Measurements from ENCODE around the gene KIF18B. TPM values are rescaled to one million over a fixed set of nuclear protein-coding genes. Genes with fewer than 3 reads are reported as not detected.

The KIF18B gene
- 10 to 100 TPM; 33.0 to 48.1 TPM for total RNA-seq

GRCh38 chr17:44947461-44948314 lies at the start of gene KIF18B:
KIF18B (minus strand) TSS chr17:44947773; CDS start chr17:44936344, 11,429 bp downstream.
- Mint-ChIP-seq H3K36me3 (ENCODE audit: insufficient read depth in 2 of 2) (peaks cover 5 to 19% of the 10 kb centered on the region in 2 donors), H3K27me3 (ENCODE audit: low read depth) (no peaks in the 10 kb centered on the region), H3K4me1 (ENCODE audit: low read depth) (peaks cover 32% of the 10 kb centered on the region), H3K4me3 (peak within 1 kb of the TSS; percentile 94 to 95), H3K27ac (peak within 1 kb of the TSS; percentile 72), H3K9me3 (no peaks in the 10 kb centered on the region)
- DNase-seq, result peak; percentile 92 to 94
- peak; percentile 98 for ATAC-seq (replicated peaks in 1 of 2)

DNA sequence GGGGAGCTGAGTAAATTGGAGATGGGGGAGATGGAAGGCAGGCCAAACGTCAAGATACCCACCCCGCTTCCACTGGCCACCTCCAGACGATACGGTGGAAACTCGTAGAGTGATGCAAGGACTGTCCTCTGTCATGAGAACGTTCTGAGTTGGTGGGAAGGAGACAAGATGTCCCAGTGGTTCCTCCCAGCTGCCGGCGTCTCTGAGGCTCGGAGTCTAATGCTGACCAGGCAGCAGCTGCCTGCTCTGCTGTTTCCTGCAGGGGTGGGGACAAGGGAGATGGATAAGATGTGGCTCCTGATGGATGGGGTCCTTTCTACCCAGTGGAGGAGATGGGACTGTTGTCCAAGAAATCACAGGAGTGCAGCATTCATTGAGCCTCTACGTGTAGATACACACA lies 48.7 kb upstream of the KIF18B start:
- DNase-seq (no peak), ATAC-seq (replicated peaks in 1 of 2) (no peak)
- Mint-ChIP-seq H3K9me3 (no peaks in the 10 kb centered on the region), H3K4me1 (ENCODE audit: low read depth) (no peaks in the 10 kb centered on the region), H3K36me3 (ENCODE audit: insufficient read depth in 2 of 2) (peaks cover 0 to 1% of the 10 kb centered on the region in 2 donors), H3K27me3 (ENCODE audit: low read depth) (peaks cover 8% of the 10 kb centered on the region), H3K27ac (no peak overlapping the region), H3K4me3 (no peak overlapping the region)

- Mint-ChIP-seq H3K36me3 (ENCODE audit: insufficient read depth in 2 of 2) (peaks cover 0 to 1% of the 10 kb centered on the region in 2 donors), H3K27ac (no peak overlapping the region), H3K9me3 (no peaks in the 10 kb centered on the region), H3K27me3 (ENCODE audit: low read depth) (peaks cover 9% of the 10 kb centered on the region), H3K4me1 (ENCODE audit: low read depth) (no peaks in the 10 kb centered on the region), H3K4me3 (no peak overlapping the region)
- DNase-seq, result no peak
- ATAC-seq (replicated peaks in 1 of 2), result no peak
Measured at GRCh38 chr17:44995436-44996001, 47.9 kb upstream of the KIF18B start.

GRCh38 chr17:44992242-44992939 lies 44.8 kb upstream of the KIF18B start:
- no peak overlapping the region for H3K4me3 Mint-ChIP-seq
- no peaks in the 10 kb centered on the region for H3K36me3 Mint-ChIP-seq (ENCODE audit: insufficient read depth in 2 of 2)
- peaks cover 36% of the 10 kb centered on the region for H3K27me3 Mint-ChIP-seq (ENCODE audit: low read depth)
- H3K9me3 Mint-ChIP-seq, result no peaks in the 10 kb centered on the region
- peaks cover 5% of the 10 kb centered on the region for H3K4me1 Mint-ChIP-seq (ENCODE audit: low read depth)
- DNase-seq, result no peak
- ATAC-seq (replicated peaks in 1 of 2), result no peak
- H3K27ac Mint-ChIP-seq, result no peak overlapping the region

GRCh38 chr17:44990994-44991393 lies 43.4 kb upstream of the KIF18B start:
- Mint-ChIP-seq H3K27me3 (ENCODE audit: low read depth) (peaks cover 41% of the 10 kb centered on the region), H3K4me3 (no peak overlapping the region), H3K4me1 (ENCODE audit: low read depth) (peaks cover 11% of the 10 kb centered on the region), H3K27ac (no peak overlapping the region), H3K36me3 (ENCODE audit: insufficient read depth in 2 of 2) (no peaks in the 10 kb centered on the region), H3K9me3 (no peaks in the 10 kb centered on the region)
- ATAC-seq (replicated peaks in 1 of 2), result no peak
- no peak for DNase-seq

GRCh38 chr17:44989552-44990138 lies 42.1 kb upstream of the KIF18B start:
- no peak overlapping the region for H3K4me3 Mint-ChIP-seq
- DNase-seq (no peak), ATAC-seq (replicated peaks in 1 of 2) (no peak)
- no peaks in the 10 kb centered on the region for H3K9me3 Mint-ChIP-seq
- peaks cover 11% of the 10 kb centered on the region for H3K4me1 Mint-ChIP-seq (ENCODE audit: low read depth)
- H3K36me3 Mint-ChIP-seq (ENCODE audit: insufficient read depth in 2 of 2), result no peaks in the 10 kb centered on the region
- no peak overlapping the region for H3K27ac Mint-ChIP-seq
- H3K27me3 Mint-ChIP-seq (ENCODE audit: low read depth), result peaks cover 52% of the 10 kb centered on the region

GRCh38 chr17:44988044-44988942 lies 40.7 kb upstream of the KIF18B start:
- Mint-ChIP-seq H3K27me3 (ENCODE audit: low read depth) (peaks cover 52% of the 10 kb centered on the region), H3K4me1 (ENCODE audit: low read depth) (peaks cover 11% of the 10 kb centered on the region), H3K4me3 (no peak overlapping the region), H3K27ac (no peak overlapping the region), H3K36me3 (ENCODE audit: insufficient read depth in 2 of 2) (no peaks in the 10 kb centered on the region), H3K9me3 (no peaks in the 10 kb centered on the region)
- no peak for DNase-seq
- no peak for ATAC-seq (replicated peaks in 1 of 2)

- Mint-ChIP-seq H3K4me3 (no peak overlapping the region), H3K36me3 (ENCODE audit: insufficient read depth in 2 of 2) (no peaks in the 10 kb centered on the region), H3K27me3 (ENCODE audit: low read depth) (peaks cover 66% of the 10 kb centered on the region), H3K4me1 (ENCODE audit: low read depth) (peaks cover 11% of the 10 kb centered on the region), H3K27ac (no peak overlapping the region), H3K9me3 (no peaks in the 10 kb centered on the region)
- no peak for ATAC-seq (replicated peaks in 1 of 2)
- no peak for DNase-seq
Measured at GRCh38 chr17:44983563-44983962, 36.0 kb upstream of the KIF18B start.

GRCh38 chr17:44982113-44982702 lies 34.6 kb upstream of the KIF18B start:
- H3K36me3 Mint-ChIP-seq (ENCODE audit: insufficient read depth in 2 of 2), result no peaks in the 10 kb centered on the region
- DNase-seq (no peak), ATAC-seq (replicated peaks in 1 of 2) (no peak)
- H3K9me3 Mint-ChIP-seq, result no peaks in the 10 kb centered on the region
- H3K4me3 Mint-ChIP-seq, result no peak overlapping the region
- H3K4me1 Mint-ChIP-seq (ENCODE audit: low read depth), result peaks cover 4% of the 10 kb centered on the region
- peaks cover 59% of the 10 kb centered on the region for H3K27me3 Mint-ChIP-seq (ENCODE audit: low read depth)
- no peak overlapping the region for H3K27ac Mint-ChIP-seq

DNA sequence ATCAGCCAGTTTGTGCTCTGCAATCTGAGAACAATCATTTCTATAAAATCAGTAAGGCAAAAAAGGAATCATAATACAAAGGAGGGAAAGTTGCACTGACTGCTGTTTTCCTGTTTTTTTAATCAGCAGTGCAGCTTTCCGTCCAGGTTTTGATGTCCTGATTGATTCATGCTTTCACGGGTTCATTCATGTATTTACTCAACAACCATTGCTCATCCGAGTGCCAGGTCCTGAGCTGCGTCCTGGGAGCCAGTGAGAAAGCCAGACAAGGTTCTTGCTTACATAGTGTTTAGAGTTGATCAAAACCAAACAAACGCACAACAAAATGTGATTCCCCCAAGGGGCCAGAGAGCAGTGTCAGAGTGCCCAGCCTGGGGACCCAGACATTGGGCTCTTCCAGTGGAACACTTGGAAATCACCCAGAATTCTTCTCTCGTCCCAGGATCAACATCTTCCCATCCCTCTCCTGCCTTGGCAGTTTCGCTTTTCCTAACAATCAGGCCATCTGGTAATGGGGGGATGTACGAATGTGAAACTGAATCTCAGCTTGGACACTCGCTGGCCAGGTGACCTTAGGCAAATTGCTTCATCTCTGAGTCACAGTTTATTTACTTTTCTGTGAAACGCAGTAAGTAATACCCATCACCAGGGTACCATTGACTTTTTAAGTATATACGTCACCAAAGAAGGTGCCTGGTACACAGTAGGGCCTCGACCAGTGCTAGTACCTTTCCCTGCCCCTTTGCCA lies 33.8 kb upstream of the KIF18B start:
- Mint-ChIP-seq H3K36me3 (ENCODE audit: insufficient read depth in 2 of 2) (no peaks in the 10 kb centered on the region), H3K4me1 (ENCODE audit: low read depth) (no peaks in the 10 kb centered on the region), H3K27me3 (ENCODE audit: low read depth) (peaks cover 51% of the 10 kb centered on the region), H3K27ac (no peak overlapping the region), H3K9me3 (no peaks in the 10 kb centered on the region), H3K4me3 (peak overlapping the region in 1 of 2 donors; percentile 42)
- DNase-seq, result peak in 1 of 2 donors; percentile 33
- peak; percentile 69 to 86 for ATAC-seq (replicated peaks in 1 of 2)

DNA sequence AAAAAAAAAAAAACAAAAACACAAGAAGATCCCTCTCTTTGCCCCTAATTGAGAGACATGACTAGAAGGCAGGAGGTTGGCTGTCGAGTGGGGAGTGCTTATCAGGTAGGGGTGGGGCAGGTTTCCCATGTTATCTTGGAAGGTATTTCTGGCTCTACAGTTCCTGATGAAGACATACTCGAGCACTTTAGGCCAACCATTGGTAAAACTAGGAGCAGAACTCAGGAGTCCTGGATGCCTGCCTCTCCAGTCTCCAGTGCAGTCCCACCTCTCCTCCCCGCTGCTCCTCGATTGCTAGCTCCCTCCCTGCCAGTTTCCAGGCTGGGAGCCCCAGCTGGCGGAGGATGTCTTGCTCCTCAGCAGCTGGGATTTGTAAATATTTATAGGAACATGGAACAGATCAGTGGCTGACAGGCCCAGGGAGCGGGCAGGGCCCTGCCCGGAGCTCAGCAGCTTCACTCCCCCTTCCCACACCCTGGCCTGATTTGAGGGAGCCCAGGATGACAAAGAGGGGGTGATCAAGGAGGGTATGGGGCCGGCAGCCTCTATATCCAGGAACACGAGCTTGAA lies 31.9 kb upstream of the KIF18B start:
- no peaks in the 10 kb centered on the region for H3K36me3 Mint-ChIP-seq (ENCODE audit: insufficient read depth in 2 of 2)

More for the DNA sequence above, 31.9 kb upstream of the KIF18B start:
- ATAC-seq (replicated peaks in 1 of 2), result no peak
- Mint-ChIP-seq H3K27ac (no peak overlapping the region), H3K9me3 (no peaks in the 10 kb centered on the region), H3K4me1 (ENCODE audit: low read depth) (no peaks in the 10 kb centered on the region), H3K27me3 (ENCODE audit: low read depth) (peaks cover 52% of the 10 kb centered on the region), H3K4me3 (no peak overlapping the region)
- DNase-seq, result no peak
